Astrocyte (in vitro differentiated cells and primary cell): ENCODE results near the gene CMIP.

Experiments used
- CTCF ChIP-seq: IDR thresholded peaks from 2 replicates; pipeline ENCODE4 v1.5.1; 2011; ENCODE audit warnings: low read depth, mild to moderate bottlenecking, inconsistent platforms, low read length, moderate library complexity; ENCODE audit not compliant: insufficient read depth
- EZH2 ChIP-seq: IDR thresholded peaks from 2 replicates; pipeline ENCODE4 v1.6.1; 2012; ENCODE audit warnings: mild to moderate bottlenecking, low read length, inconsistent platforms; ENCODE audit not compliant: insufficient read depth

DNA sequence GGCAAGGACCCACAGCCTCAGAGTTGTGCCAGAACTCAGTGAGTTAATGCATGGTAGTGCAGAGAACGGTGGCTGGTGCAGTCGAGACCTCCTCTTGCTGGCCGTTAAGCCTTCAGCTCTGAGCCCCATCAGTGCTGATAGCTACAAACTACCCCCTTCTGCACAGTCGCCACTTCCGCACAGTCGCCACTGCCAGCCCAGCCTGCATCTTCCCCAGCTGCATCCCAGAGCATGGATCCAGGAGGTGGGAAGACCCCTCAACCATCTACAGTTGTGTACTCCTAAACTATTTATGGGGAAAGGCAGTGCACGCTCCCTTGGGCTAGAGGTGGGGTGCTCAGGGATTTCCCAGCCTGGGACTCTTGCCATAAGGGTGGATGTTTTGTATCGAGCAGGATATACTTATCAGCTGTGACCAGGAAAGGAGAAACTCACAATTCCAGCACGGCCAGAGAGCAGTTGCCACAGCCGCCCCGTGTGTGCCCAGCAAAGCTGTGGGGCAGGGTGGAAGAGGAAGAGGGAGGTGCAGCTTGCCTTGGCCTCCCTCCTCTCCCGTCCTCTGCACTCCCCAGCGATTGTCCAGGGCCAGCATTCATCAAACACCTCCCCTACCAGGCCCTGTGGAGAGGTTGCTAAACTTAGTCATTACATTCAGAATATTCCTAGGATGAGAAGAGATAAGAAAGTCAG lies 49.5 kb upstream of the CMIP start:
- no peak for TF ChIP-seq CTCF
- no peak for TF ChIP-seq EZH2
